ENCODE results near the gene ARVCF. TPM values are rescaled to one million over a fixed set of nuclear protein-coding genes. Genes with fewer than 3 reads are reported as not detected.
A peak's percentile ranks its signal among the peaks of the same experiment; 100 is the strongest.

The ARVCF gene
- total and polyA plus RNA-seq, 9 of the 15 experiments (the other 6 are each of a cell fraction or from before 2014, with no cell fraction given) = 0.03 to 97.4 (median 15.6) TPM

- TF ChIP-seq RBM17 (IDR thresholded peaks at IDR 0.05; ENCODE audit: borderline replicate concordance, low read depth, low read length) (no peak), ETS2 (tag; IDR thresholded peaks at IDR 0.05; ENCODE audit: borderline replicate concordance, poor library complexity, severe bottlenecking) (no peak), PML (IDR thresholded peaks at IDR 0.05; ENCODE audit: low read length) (no peak), CHD1 (IDR thresholded peaks at IDR 0.05; ENCODE audit: low read length) (peak; percentile 78), E2F8 (IDR thresholded peaks at IDR 0.05; ENCODE audit: low read depth, partially characterized antibody) (no peak), ETV1 (tag; conservative IDR thresholded peaks at IDR 0.05; ENCODE audit: low read depth) (peak; percentile 45; the same call in 1 of the 2 replicates), PHF8 (IDR thresholded peaks at IDR 0.05; ENCODE audit: borderline replicate concordance, low read length) (no peak; the same call in 1 of the 2 replicates), RUNX1 (IDR thresholded peaks at IDR 0.05; ENCODE audit: low read depth) (no peak), TEAD1 (CRISPR knock-in tag; IDR thresholded peaks at IDR 0.05) (peak in 1 of 2 experiments; percentile 54; a peak in 1 of 4 replicates), KAT2B (IDR thresholded peaks at IDR 0.05; ENCODE audit: low read depth, low read length) (no peak), MYC (IDR thresholded peaks at IDR 0.05; ENCODE audit: low read depth, low read length) (peak; percentile 99), MYC (CRISPR knock-in tag; IDR thresholded peaks at IDR 0.05; ENCODE audit: borderline replicate concordance, low read depth) (peak; percentile 100), KLF16 (IDR thresholded peaks at IDR 0.05) (no peak), ZEB2 (IDR thresholded peaks at IDR 0.05) (no peak), TCFL5 (CRISPR knock-in tag; conservative IDR thresholded peaks at IDR 0.05) (peak; percentile 77), ZNF124 (CRISPR knock-in tag; IDR thresholded peaks at IDR 0.05) (no peak)
- TF ChIP-seq, protein P1, sequence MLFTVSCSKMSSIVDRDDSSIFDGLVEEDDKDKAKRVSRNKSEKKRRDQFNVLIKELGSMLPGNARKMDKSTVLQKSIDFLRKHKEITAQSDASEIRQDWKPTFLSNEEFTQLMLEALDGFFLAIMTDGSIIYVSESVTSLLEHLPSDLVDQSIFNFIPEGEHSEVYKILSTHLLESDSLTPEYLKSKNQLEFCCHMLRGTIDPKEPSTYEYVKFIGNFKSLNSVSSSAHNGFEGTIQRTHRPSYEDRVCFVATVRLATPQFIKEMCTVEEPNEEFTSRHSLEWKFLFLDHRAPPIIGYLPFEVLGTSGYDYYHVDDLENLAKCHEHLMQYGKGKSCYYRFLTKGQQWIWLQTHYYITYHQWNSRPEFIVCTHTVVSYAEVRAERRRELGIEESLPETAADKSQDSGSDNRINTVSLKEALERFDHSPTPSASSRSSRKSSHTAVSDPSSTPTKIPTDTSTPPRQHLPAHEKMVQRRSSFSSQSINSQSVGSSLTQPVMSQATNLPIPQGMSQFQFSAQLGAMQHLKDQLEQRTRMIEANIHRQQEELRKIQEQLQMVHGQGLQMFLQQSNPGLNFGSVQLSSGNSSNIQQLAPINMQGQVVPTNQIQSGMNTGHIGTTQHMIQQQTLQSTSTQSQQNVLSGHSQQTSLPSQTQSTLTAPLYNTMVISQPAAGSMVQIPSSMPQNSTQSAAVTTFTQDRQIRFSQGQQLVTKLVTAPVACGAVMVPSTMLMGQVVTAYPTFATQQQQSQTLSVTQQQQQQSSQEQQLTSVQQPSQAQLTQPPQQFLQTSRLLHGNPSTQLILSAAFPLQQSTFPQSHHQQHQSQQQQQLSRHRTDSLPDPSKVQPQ (CRISPR knock-in tag; IDR thresholded peaks at IDR 0.05; ENCODE audit: borderline replicate concordance) = peak; percentile 49; the same call in 1 of the 2 replicates
Measured at GRCh38 chr22:19942157-19943081, 74.2 kb downstream of the ARVCF start (continued).

Measured in K562 (cell line).